ENCODE data around the gene MYL12B. TPM values are rescaled to one million over a fixed set of nuclear protein-coding genes. Genes with fewer than 3 reads are reported as not detected.

MYL12B gene
- total RNA-seq: 258 and 549 TPM in 2 replicates

GRCh38 chr18:3261373-3262233, at the start of gene MYL12B:
MYL12B (plus strand) TSS chr18:3262133; CDS start chr18:3272899, 10,766 bp downstream.

GRCh38 chr18:3219631-3220335, 42.1 kb upstream of the MYL12B start, which contains the start of gene MYOM1:
MYOM1 (minus strand) TSS chr18:3219968; CDS start chr18:3215223, 4,745 bp downstream.

GRCh38 chr18:3247240-3248061, 14.5 kb upstream of the MYL12B start, which contains the start of gene MYL12A:
MYL12A (plus strand) TSS chr18:3247801; CDS start chr18:3253248, 5,447 bp downstream.

Other genes starting within 250 kb of the MYL12B start
- gene LPIN2, start 249.0 kb upstream of the MYL12B start, total RNA-seq: 23.6 and 27.2 TPM in 2 replicates
- gene MYOM1, start 42.2 kb upstream of the MYL12B start, total RNA-seq: 0.13 and 0.48 TPM in 2 replicates
- gene MYL12A, start 14.3 kb upstream of the MYL12B start, total RNA-seq: 359 and 754 TPM in 2 replicates
- 84.1 and 113 TPM in 2 replicates for gene TGIF1, start 188.0 kb downstream of the MYL12B start, total RNA-seq

Measured in epithelial cell of alveolus of lung (primary cell).